Peyer's patch (tissue), 4 donors: ENCODE measurements around the gene TMEM63B. TPM values are rescaled to one million over a fixed set of nuclear protein-coding genes. Genes with fewer than 3 reads are reported as not detected.

Source experiments
- DNase-seq, 3 donors: peaks; one replicate each; pipeline ENCODE4 v3.0.0-alpha.2; 2017 to 2019
- H3K27ac ChIP-seq, 4 donors: fragments of 200-600 bp; sonication (generic); one replicate each; pipeline ENCODE4 v1.5.1; 2016 to 2019
- H3K27me3 ChIP-seq, 2 donors: fragments of 200-600 bp; sonication (generic); one replicate each; pipeline ENCODE4 v1.5.1; 2019
- H3K36me3 ChIP-seq, 3 donors: fragments of 200-600 bp; sonication (generic); one replicate each; pipeline ENCODE4 v1.5.1; 2016 to 2019
- H3K4me1 ChIP-seq, 4 donors: fragments of 200-600 bp; sonication (generic); one replicate each; pipeline ENCODE4 v1.5.1; 2016 to 2019
- H3K4me3 ChIP-seq, 4 donors: fragments of 200-600 bp; sonication (generic); 1 replicate in 3 of 4; 2 replicates in 1 of 4; pipeline ENCODE4 v1.5.1; 2016 to 2019; ENCODE audit warnings: mild to moderate bottlenecking in 1 of 4
- H3K9me3 ChIP-seq, 4 donors: fragments of 200-600 bp; sonication (generic); one replicate each; pipeline ENCODE4 v1.5.1; 2016 to 2019; ENCODE audit warnings: mild to moderate bottlenecking in 1 of 4
- POLR2A ChIP-seq, 2 donors: fragments of 450-650 bp; IDR thresholded peaks; one replicate each; pipeline ENCODE4 v1.5.1; 2017; ENCODE audit warnings: antibody characterized with exemption in 2 of 2, mild to moderate bottlenecking in 2 of 2, moderate library complexity in 2 of 2
- total RNA-seq, 4 donors: library from RNA; depleted of rRNA; stranded (reverse); fragments of >200 nt; gene quantifications; one replicate each; pipeline ENCODE4 v1.1.0, GENCODE V29; 2016
- TF ChIP-seq, protein P1 (sequence below), 6 experiments: fragments of 450-650 bp in 4 of 6; fragments of 200-600 bp in 2 of 6; sonication (generic) in 1 of 6; IDR thresholded peaks; one replicate each; pipeline ENCODE4 v1.5.1; 2017 to 2019; ENCODE audit warnings: antibody characterized with exemption in 6 of 6, mild to moderate bottlenecking in 3 of 6, moderate library complexity in 1 of 6

TMEM63B gene
- total RNA-seq, 4 donors from 2014 or later: 56.9 to 92.1 (median 81.9) TPM

DNA sequence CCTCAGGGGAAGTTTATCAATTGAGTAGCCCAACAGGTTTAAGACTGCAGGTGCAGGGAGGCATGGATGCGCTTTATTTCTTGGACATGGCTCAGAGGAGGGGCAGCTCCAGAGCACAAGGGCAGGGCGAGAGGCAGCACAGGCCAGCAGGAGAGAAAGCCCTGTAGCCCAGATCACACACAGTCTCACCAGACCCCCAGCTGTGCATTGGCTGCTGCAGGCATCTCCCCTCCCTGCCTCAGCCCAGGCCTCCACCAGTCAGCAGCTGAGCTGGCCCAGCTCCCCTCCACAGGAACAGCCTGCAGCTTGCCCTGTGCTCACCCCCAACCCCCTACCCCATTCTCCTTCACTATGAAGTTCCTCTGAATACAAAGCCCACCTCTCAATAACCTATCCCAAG lies 24.8 kb upstream of the TMEM63B start:
- H3K36me3 ChIP-seq: peaks cover 0 to under 1% (median 0%) of the 10 kb centered on the region in 3 donors
- no peak overlapping the region for H3K4me3 ChIP-seq
- H3K27ac ChIP-seq: no peak overlapping the region
- TF ChIP-seq, protein P1, sequence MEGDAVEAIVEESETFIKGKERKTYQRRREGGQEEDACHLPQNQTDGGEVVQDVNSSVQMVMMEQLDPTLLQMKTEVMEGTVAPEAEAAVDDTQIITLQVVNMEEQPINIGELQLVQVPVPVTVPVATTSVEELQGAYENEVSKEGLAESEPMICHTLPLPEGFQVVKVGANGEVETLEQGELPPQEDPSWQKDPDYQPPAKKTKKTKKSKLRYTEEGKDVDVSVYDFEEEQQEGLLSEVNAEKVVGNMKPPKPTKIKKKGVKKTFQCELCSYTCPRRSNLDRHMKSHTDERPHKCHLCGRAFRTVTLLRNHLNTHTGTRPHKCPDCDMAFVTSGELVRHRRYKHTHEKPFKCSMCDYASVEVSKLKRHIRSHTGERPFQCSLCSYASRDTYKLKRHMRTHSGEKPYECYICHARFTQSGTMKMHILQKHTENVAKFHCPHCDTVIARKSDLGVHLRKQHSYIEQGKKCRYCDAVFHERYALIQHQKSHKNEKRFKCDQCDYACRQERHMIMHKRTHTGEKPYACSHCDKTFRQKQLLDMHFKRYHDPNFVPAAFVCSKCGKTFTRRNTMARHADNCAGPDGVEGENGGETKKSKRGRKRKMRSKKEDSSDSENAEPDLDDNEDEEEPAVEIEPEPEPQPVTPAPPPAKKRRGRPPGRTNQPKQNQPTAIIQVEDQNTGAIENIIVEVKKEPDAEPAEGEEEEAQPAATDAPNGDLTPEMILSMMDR (IDR thresholded peaks at IDR 0.05): no peak
- TF ChIP-seq POLR2A (IDR thresholded peaks at IDR 0.05): no peak
- no peak for DNase-seq
- no peaks in the 10 kb centered on the region for H3K27me3 ChIP-seq
- no peaks in the 10 kb centered on the region for H3K9me3 ChIP-seq
- no peaks in the 10 kb centered on the region for H3K4me1 ChIP-seq

GRCh38 chr6:44104481-44105021 lies 22.8 kb upstream of the TMEM63B start:
- Histone ChIP-seq H3K36me3 (peaks cover 0 to 13% (median 0%) of the 10 kb centered on the region in 3 donors), H3K27ac (no peak overlapping the region), H3K27me3 (no peaks in the 10 kb centered on the region), H3K4me3 (no peak overlapping the region), H3K4me1 (no peaks in the 10 kb centered on the region), H3K9me3 (no peaks in the 10 kb centered on the region)
- TF ChIP-seq, protein P1 (IDR thresholded peaks at IDR 0.05): no peak
- no peak for TF ChIP-seq POLR2A (IDR thresholded peaks at IDR 0.05)
- DNase-seq: no peak

DNA sequence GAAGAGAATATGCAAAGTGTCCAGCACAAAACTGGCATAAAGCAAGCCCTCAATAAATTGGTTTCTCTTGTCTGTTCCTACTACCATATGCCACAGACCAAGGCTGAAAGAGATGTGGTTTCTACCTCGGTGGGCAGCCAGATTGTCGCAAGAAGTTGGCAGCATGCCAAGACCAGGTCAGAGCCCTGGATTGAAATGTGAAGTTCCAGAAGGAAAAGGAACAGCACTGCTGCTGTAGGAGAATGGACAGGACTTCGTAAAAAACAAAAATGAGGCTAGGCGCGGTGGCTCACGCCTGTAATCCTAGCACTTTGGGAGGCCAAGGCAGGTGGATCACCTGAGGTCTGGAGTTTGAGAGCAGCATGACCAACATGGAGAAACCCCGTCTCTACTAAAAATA lies 22.2 kb upstream of the TMEM63B start:
- peaks cover 0 to 16% (median 0%) of the 10 kb centered on the region in 3 donors for H3K36me3 ChIP-seq
- no peaks in the 10 kb centered on the region for H3K4me1 ChIP-seq
- DNase-seq: no peak
- TF ChIP-seq POLR2A (IDR thresholded peaks at IDR 0.05): no peak
- TF ChIP-seq, protein P1 (IDR thresholded peaks at IDR 0.05): no peak
- no peak overlapping the region for H3K4me3 ChIP-seq
- H3K27ac ChIP-seq: no peak overlapping the region
- no peaks in the 10 kb centered on the region for H3K27me3 ChIP-seq
- no peaks in the 10 kb centered on the region for H3K9me3 ChIP-seq

DNA sequence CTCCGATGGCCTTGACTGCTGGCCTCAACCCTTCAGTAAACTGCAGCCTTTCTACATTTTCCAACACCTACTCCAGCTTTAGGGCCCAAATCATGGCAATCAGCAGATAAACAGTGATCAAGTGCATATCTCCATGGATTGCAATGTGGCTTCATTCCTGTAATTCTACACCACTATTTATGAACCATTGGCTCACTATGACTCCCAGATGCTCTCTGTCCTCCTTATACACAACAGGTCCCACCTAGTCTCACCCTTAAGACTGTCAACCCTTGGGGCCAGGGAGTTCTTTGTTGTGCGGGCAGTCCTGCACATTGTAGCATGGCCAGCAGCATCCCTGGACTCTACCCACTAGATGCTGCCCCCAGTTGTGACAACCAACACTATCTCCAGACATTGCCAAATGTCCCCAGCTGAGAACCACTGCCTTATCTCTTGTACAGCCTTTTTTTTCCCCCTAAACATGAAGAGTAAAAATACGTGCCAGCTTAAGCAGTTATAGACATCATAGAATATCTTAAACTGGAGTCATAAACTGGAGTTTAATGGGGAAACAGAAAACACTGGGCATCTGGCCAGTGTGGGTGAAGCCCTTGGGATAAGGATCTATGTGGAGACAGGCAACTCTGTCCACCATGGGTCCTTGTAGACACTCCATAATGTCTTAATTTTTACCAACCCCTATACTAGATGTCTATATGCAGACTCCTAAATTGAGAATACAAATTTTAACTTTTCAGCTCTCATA lies 21.2 kb upstream of the TMEM63B start:
- TF ChIP-seq, protein P1 (IDR thresholded peaks at IDR 0.05): no peak
- no peak for TF ChIP-seq POLR2A (IDR thresholded peaks at IDR 0.05)
- Histone ChIP-seq H3K9me3 (no peaks in the 10 kb centered on the region), H3K27me3 (no peaks in the 10 kb centered on the region), H3K4me1 (no peaks in the 10 kb centered on the region), H3K27ac (no peak overlapping the region), H3K4me3 (no peak overlapping the region), H3K36me3 (peaks cover 0 to 26% (median 0%) of the 10 kb centered on the region in 3 donors)
- DNase-seq: no peak

GRCh38 chr6:44107017-44107416 lies 20.3 kb upstream of the TMEM63B start:
- DNase-seq: no peak
- TF ChIP-seq POLR2A (IDR thresholded peaks at IDR 0.05): no peak
- TF ChIP-seq, protein P1 (IDR thresholded peaks at IDR 0.05): no peak
- Histone ChIP-seq H3K4me1 (peaks cover 0 to 8% (median 0%) of the 10 kb centered on the region in 4 donors), H3K9me3 (no peaks in the 10 kb centered on the region), H3K27me3 (no peaks in the 10 kb centered on the region), H3K4me3 (no peak overlapping the region), H3K36me3 (peaks cover 0 to 35% (median 0%) of the 10 kb centered on the region in 3 donors), H3K27ac (no peak overlapping the region)
